ENCODE measurements around the gene ANKS1B.

ANKS1B gene

GRCh38 chr12:99136516-99136915 lies 848.2 kb downstream of the ANKS1B start:
- no peak for DNase-seq (ENCODE audit: low read depth in 1 of 2, low spot score in 1 of 2)

- no peak for DNase-seq (ENCODE audit: low read depth in 1 of 2, low spot score in 1 of 2)
Measured at GRCh38 chr12:99135376-99135775, 849.4 kb downstream of the ANKS1B start.

- DNase-seq (ENCODE audit: low read depth in 1 of 2, low spot score in 1 of 2) = no peak
Measured at GRCh38 chr12:99133401-99133800, 851.3 kb downstream of the ANKS1B start.

- DNase-seq (ENCODE audit: low read depth in 1 of 2, low spot score in 1 of 2) = no peak
Measured at GRCh38 chr12:99131751-99132199, 853.0 kb downstream of the ANKS1B start.

- DNase-seq (ENCODE audit: low read depth in 1 of 2, low spot score in 1 of 2) = no peak
Measured at GRCh38 chr12:99130808-99131553, 853.8 kb downstream of the ANKS1B start.

- no peak for DNase-seq (ENCODE audit: low read depth in 1 of 2, low spot score in 1 of 2)
Measured at GRCh38 chr12:99128246-99128802, 856.4 kb downstream of the ANKS1B start.

GRCh38 chr12:99122959-99123358 lies 861.8 kb downstream of the ANKS1B start:
- no peak for DNase-seq (ENCODE audit: low read depth in 1 of 2, low spot score in 1 of 2)

- DNase-seq (ENCODE audit: low read depth in 1 of 2, low spot score in 1 of 2) = no peak
Measured at GRCh38 chr12:99122496-99122895, 862.2 kb downstream of the ANKS1B start.

- DNase-seq (ENCODE audit: low read depth in 1 of 2, low spot score in 1 of 2) = no peak
Measured at GRCh38 chr12:99121546-99121945, 863.2 kb downstream of the ANKS1B start.

- no peak for DNase-seq (ENCODE audit: low read depth in 1 of 2, low spot score in 1 of 2)
Measured at GRCh38 chr12:99119943-99120342, 864.8 kb downstream of the ANKS1B start.

- no peak for DNase-seq (ENCODE audit: low read depth in 1 of 2, low spot score in 1 of 2)
Measured at GRCh38 chr12:99119449-99119848, 865.3 kb downstream of the ANKS1B start.

GRCh38 chr12:99111600-99111999 lies 873.1 kb downstream of the ANKS1B start:
- no peak for DNase-seq (ENCODE audit: low read depth in 1 of 2, low spot score in 1 of 2)

- DNase-seq (ENCODE audit: low read depth in 1 of 2, low spot score in 1 of 2) = no peak
Measured at GRCh38 chr12:99110868-99111267, 873.9 kb downstream of the ANKS1B start.

- DNase-seq (ENCODE audit: low read depth in 1 of 2, low spot score in 1 of 2) = no peak
Measured at GRCh38 chr12:99110212-99110611, 874.5 kb downstream of the ANKS1B start.

- DNase-seq (ENCODE audit: low read depth in 1 of 2, low spot score in 1 of 2) = no peak
Measured at GRCh38 chr12:99108924-99109323, 875.8 kb downstream of the ANKS1B start.

GRCh38 chr12:99099786-99100185 lies 885.0 kb downstream of the ANKS1B start:
- DNase-seq (ENCODE audit: low read depth in 1 of 2, low spot score in 1 of 2) = no peak

GRCh38 chr12:99097171-99097570 lies 887.6 kb downstream of the ANKS1B start:
- DNase-seq (ENCODE audit: low read depth in 1 of 2, low spot score in 1 of 2) = no peak

- no peak for DNase-seq (ENCODE audit: low read depth in 1 of 2, low spot score in 1 of 2)
Measured at GRCh38 chr12:99093166-99093565, 891.6 kb downstream of the ANKS1B start.

GRCh38 chr12:99092100-99092851 lies 892.5 kb downstream of the ANKS1B start:
- no peak for DNase-seq (ENCODE audit: low read depth in 1 of 2, low spot score in 1 of 2)

- DNase-seq (ENCODE audit: low read depth in 1 of 2, low spot score in 1 of 2) = no peak
Measured at GRCh38 chr12:99087278-99087677, 897.5 kb downstream of the ANKS1B start.

GRCh38 chr12:99079811-99080210 lies 904.9 kb downstream of the ANKS1B start:
- DNase-seq (ENCODE audit: low read depth in 1 of 2, low spot score in 1 of 2) = no peak
